D341Med (cell line): Measurements from ENCODE around the gene SGCE.
A peak's percentile ranks its signal among the peaks of the same experiment; 100 is the strongest.

Experiments used
- DNase-seq: peaks from one replicate; pipeline ENCODE4 v3.0.0; 2012; ENCODE audit warnings: low spot score

SGCE gene

GRCh38 chr7:94621120-94621519 lies 34.8 kb downstream of the SGCE start:
- no peak for DNase-seq

DNA sequence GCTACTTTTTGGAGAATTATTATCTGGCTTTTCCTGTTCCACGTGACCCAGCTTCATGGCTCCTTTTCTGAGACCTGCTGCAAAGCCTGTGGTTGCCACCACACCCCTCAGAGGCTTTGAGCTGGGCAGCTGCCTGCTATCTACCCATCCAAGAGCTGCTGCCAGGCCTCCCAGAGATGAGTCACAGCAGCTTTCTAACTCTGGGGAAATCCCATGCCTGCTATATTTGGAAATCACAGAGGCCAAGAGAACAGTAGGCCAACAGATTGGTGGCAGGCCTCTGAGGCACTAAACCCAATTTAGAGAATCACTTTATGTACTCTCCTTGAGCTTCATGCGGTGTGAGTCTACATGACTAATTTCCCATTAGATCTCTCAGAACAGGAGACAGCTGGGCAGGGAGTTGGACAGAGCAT lies 35.2 kb downstream of the SGCE start:
- peak; percentile 20 for DNase-seq

GRCh38 chr7:94618126-94618525 lies 37.8 kb downstream of the SGCE start:
- DNase-seq: no peak

- DNase-seq: no peak
Measured at GRCh38 chr7:94616855-94617254, 39.1 kb downstream of the SGCE start.

GRCh38 chr7:94615666-94616065 lies 40.3 kb downstream of the SGCE start:
- DNase-seq: no peak

DNA sequence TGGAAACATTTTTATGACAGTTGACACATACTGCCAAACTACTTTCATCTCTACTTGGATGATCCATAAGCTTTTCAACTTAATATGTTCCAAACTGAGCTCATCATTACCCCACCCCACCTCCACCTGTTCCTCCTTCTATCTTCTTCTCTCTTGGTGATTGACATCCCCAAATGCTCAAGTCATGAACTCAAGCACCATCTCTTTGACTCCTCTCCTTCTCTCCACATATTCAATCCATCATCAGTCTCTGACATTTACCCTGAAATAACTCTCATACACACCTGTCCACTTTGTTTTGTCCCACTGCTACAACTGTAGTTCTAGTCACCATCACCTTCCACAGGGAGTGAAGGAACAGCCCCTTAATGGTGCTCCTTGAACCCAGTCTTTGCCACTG lies 43.3 kb downstream of the SGCE start:
- no peak for DNase-seq

GRCh38 chr7:94612253-94612652 lies 43.7 kb downstream of the SGCE start:
- no peak for DNase-seq

DNA sequence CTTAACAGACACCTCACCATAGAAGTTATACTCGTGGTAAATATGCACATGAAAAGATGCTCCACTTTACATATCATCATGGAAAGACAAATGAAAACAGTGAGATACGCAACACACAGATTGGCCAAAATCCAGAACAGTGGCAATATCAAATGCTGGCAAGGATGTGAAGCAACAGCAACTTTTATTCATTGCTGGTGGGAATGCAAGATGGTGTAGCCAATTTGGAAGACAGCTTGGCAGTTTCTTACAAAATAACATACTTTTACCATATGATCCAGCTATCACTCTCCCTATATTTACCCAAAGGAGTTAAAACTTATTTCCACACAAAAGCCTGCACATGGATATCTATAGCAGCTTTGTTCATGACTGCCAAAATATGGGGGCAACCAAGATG lies 46.4 kb downstream of the SGCE start:
- no peak for DNase-seq

DNA sequence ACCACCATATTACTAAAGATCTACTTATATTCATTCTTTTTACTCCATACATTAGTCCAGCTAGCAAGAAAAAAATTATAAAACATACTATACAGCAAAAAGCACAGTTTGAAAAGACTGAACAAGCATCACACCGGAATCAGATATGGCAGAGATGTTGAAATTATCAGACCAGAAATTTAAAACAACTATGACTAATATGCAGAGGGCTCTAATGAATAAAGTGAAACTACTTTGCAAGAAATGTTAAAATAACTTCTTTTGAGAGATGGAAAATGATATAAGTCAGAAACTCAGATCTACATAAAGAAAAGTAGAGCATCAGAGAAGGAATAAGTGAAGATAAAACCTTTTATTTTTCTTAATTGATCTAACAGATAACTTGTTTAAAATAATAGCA lies 50.9 kb downstream of the SGCE start:
- no peak for DNase-seq

- no peak for DNase-seq
Measured at GRCh38 chr7:94602181-94602580, 53.8 kb downstream of the SGCE start.

DNA sequence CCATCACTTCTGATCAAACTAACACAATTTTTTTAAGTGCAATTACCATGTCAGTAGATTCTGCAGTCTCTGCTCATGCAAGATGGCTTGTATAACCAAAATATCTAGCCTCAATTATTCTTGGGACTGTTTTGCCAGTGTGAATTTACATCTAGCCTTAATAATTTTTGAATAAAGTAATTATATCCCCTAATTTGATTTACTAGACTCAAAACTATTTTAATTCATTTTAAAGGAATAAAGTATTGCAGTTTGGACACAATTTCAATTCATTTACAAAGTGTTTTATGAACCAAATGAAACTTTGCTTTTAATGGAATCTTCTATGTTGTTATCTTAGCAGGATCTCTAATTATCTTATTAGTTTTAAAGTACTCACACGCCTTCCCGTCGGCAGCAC lies 55.7 kb downstream of the SGCE start:
- no peak for DNase-seq

GRCh38 chr7:94595717-94596116 lies 60.2 kb downstream of the SGCE start:
- DNase-seq: no peak

GRCh38 chr7:94594882-94595281 lies 61.1 kb downstream of the SGCE start:
- no peak for DNase-seq

- DNase-seq: no peak
Measured at GRCh38 chr7:94591176-94591575, 64.8 kb downstream of the SGCE start.

- DNase-seq: no peak
Measured at GRCh38 chr7:94590526-94591162, 65.3 kb downstream of the SGCE start.

GRCh38 chr7:94588075-94588474 lies 67.9 kb downstream of the SGCE start:
- DNase-seq: no peak

DNA sequence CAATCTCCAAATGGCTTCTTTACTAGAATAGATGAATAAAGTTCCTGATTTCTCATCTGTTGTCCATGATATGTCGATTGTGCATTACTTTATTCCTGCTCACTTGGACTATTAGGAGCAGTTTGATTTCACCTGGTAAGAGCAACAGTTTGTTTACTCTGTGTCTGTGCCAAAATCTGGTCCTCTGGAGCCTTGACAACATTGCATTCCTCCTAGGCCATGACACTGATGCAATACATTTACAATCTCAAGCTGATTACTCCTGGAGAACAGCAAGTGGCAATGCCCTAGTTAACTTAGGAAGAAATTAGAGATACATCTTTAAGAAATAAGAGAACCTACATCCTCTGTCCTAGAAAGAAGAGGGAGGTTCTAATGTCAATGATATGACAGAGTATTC lies 71.8 kb downstream of the SGCE start:
- DNase-seq: no peak

- no peak for DNase-seq
Measured at GRCh38 chr7:94580601-94581000, 75.3 kb downstream of the SGCE start.

DNA sequence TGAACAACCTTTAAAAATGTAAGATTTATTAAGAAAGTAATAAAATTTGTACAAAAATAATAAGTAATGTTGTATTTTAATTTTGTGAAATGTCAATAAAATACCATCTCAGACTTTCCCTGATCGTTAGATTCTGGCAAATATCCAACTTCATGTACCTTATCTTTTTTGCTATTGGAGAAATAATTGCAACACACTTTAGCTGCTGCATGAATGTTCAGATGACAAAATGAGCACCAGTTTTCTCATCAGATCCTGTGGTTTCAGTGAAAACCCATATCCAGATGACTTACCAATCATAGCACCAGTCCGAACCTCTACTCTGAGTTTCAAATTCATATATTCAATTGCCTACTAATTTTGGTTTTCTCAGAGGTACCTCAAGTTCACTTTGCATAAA lies 76.5 kb downstream of the SGCE start:
- no peak for DNase-seq

DNA sequence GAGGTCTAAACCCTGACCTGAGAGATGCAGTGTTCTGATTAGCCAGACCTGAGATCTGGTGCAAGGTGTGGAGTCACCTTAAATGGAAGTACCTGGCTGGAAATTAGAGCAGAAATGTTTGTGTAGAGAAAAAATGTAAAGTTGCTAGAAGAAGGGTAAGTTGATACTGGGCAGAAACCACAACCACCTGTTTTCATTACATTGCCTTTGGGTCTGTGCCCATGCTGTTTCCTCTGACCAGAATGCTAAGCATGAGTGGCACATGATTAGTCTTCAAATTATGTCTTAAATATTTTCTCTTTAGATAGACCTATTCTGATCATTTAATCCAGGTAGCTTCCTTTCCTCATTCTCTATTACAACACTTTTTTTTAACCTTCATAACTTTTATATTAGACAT lies 77.3 kb downstream of the SGCE start:
- no peak for DNase-seq

DNA sequence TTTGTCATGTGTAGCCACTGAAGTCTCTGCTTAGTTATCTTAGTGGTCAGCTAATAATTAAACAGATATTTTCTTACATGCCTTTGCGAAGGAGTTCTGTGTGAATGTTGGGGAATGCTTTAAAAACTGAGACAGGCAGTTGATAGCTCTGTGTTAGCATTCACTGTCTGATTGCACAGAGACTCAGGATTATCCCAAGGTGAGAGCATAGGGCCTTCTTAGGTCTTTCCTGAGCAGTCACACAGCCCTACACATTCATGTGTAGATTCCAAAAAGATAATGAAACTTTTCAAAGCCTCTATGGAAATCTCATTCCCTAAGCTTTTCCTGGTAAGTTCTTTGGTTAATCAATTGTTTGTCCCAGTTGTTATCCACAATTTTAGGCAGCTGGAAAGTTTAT lies 78.6 kb downstream of the SGCE start:
- DNase-seq: no peak

- DNase-seq: no peak
Measured at GRCh38 chr7:94576316-94576715, 79.6 kb downstream of the SGCE start.

GRCh38 chr7:94575646-94576045 lies 80.3 kb downstream of the SGCE start:
- no peak for DNase-seq

- DNase-seq: no peak
Measured at GRCh38 chr7:94571816-94572215, 84.1 kb downstream of the SGCE start.

DNA sequence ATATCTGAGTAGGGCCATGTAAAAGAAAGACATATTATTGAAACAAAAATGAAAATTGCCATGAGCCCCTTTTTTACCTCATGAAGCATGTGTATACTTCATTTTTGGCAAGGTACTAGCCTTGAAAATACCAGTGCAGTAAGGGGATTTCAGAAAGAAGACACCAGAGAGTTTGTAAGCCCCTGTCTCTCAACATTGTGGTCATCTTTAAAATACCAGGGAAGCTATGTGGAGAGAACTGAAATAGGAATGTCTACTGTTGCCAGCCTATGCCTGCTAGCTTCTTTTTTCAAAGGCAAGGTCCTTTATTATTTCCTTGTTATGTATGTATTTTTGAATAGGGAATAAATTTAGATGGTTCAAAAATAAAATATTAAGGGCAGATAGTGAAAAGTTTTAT lies 88.5 kb downstream of the SGCE start:
- DNase-seq: no peak
